HL-60 (cell line): ENCODE data around the gene KCNT1.

Experiments used
- DNase-seq, 2 experiments: peaks; one replicate each; pipeline ENCODE4 v3.0.0-alpha.2; 2010 to 2020; ENCODE audit warnings: low read depth in 1 of 2, low spot score in 1 of 2
- H3K27ac ChIP-seq: fragments of 250-450 bp; sonication (Bioruptor Pico); replicated peaks from 2 replicates; pipeline ENCODE4 v1.5.1; 2020; ENCODE audit warnings: mild to moderate bottlenecking, moderate library complexity
- H3K27me3 ChIP-seq: fragments of 250-450 bp; sonication (Bioruptor Pico); 2 replicates; pipeline ENCODE4 v1.5.1; 2021; ENCODE audit warnings: mild to moderate bottlenecking, moderate library complexity; ENCODE audit not compliant: insufficient read depth, poor library complexity, severe bottlenecking
- H3K4me3 ChIP-seq: replicated peaks from 2 replicates; pipeline ENCODE4 v1.5.1; 2011; ENCODE audit warnings: mild to moderate bottlenecking, control low read depth, low read length; ENCODE audit not compliant: insufficient read depth
- GABPA ChIP-seq: IDR thresholded peaks from 2 replicates; pipeline ENCODE4 v1.6.1; 2012; ENCODE audit warnings: low read depth
- POLR2AphosphoS5 ChIP-seq: IDR thresholded peaks from 2 replicates; pipeline ENCODE4 v1.6.1; 2012; ENCODE audit warnings: low read depth
- SPI1 ChIP-seq: IDR thresholded peaks from 2 replicates; pipeline ENCODE4 v1.6.1; 2012; ENCODE audit warnings: low read depth, mild to moderate bottlenecking, borderline replicate concordance
- TF ChIP-seq, protein P1 (sequence below): IDR thresholded peaks from one replicate; pipeline ENCODE4 v1.5.1; 2011; ENCODE audit warnings: low read length, control low read depth, inconsistent platforms; ENCODE audit not compliant: insufficient read depth
- TF ChIP-seq, protein P2 (sequence below): IDR thresholded peaks from 2 replicates; pipeline ENCODE4 v1.6.1; 2012; ENCODE audit warnings: low read depth; ENCODE audit not compliant: insufficient replicate concordance

The KCNT1 gene

GRCh38 chr9:135787317-135787716 is 85.3 kb downstream of the KCNT1 start:
- H3K4me3 ChIP-seq: no peak overlapping the region
- TF ChIP-seq SPI1 (no peak), GABPA (no peak), POLR2AphosphoS5 (no peak)
- TF ChIP-seq, protein P1, sequence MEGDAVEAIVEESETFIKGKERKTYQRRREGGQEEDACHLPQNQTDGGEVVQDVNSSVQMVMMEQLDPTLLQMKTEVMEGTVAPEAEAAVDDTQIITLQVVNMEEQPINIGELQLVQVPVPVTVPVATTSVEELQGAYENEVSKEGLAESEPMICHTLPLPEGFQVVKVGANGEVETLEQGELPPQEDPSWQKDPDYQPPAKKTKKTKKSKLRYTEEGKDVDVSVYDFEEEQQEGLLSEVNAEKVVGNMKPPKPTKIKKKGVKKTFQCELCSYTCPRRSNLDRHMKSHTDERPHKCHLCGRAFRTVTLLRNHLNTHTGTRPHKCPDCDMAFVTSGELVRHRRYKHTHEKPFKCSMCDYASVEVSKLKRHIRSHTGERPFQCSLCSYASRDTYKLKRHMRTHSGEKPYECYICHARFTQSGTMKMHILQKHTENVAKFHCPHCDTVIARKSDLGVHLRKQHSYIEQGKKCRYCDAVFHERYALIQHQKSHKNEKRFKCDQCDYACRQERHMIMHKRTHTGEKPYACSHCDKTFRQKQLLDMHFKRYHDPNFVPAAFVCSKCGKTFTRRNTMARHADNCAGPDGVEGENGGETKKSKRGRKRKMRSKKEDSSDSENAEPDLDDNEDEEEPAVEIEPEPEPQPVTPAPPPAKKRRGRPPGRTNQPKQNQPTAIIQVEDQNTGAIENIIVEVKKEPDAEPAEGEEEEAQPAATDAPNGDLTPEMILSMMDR: no peak
- TF ChIP-seq, protein P2, sequence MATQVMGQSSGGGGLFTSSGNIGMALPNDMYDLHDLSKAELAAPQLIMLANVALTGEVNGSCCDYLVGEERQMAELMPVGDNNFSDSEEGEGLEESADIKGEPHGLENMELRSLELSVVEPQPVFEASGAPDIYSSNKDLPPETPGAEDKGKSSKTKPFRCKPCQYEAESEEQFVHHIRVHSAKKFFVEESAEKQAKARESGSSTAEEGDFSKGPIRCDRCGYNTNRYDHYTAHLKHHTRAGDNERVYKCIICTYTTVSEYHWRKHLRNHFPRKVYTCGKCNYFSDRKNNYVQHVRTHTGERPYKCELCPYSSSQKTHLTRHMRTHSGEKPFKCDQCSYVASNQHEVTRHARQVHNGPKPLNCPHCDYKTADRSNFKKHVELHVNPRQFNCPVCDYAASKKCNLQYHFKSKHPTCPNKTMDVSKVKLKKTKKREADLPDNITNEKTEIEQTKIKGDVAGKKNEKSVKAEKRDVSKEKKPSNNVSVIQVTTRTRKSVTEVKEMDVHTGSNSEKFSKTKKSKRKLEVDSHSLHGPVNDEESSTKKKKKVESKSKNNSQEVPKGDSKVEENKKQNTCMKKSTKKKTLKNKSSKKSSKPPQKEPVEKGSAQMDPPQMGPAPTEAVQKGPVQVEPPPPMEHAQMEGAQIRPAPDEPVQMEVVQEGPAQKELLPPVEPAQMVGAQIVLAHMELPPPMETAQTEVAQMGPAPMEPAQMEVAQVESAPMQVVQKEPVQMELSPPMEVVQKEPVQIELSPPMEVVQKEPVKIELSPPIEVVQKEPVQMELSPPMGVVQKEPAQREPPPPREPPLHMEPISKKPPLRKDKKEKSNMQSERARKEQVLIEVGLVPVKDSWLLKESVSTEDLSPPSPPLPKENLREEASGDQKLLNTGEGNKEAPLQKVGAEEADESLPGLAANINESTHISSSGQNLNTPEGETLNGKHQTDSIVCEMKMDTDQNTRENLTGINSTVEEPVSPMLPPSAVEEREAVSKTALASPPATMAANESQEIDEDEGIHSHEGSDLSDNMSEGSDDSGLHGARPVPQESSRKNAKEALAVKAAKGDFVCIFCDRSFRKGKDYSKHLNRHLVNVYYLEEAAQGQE: no peak
- H3K27ac ChIP-seq: no peak overlapping the region
- no peak for DNase-seq
- H3K27me3 ChIP-seq: peaks cover 2% of the 10 kb centered on the region

GRCh38 chr9:135787776-135788575 is 86.0 kb downstream of the KCNT1 start:
- Histone ChIP-seq H3K27me3 (peaks cover 2% of the 10 kb centered on the region), H3K4me3 (no peak overlapping the region), H3K27ac (no peak overlapping the region)
- TF ChIP-seq, protein P2: no peak
- TF ChIP-seq SPI1: no peak
- TF ChIP-seq POLR2AphosphoS5: no peak
- TF ChIP-seq, protein P1: no peak
- no peak for TF ChIP-seq GABPA
- DNase-seq: no peak

DNA sequence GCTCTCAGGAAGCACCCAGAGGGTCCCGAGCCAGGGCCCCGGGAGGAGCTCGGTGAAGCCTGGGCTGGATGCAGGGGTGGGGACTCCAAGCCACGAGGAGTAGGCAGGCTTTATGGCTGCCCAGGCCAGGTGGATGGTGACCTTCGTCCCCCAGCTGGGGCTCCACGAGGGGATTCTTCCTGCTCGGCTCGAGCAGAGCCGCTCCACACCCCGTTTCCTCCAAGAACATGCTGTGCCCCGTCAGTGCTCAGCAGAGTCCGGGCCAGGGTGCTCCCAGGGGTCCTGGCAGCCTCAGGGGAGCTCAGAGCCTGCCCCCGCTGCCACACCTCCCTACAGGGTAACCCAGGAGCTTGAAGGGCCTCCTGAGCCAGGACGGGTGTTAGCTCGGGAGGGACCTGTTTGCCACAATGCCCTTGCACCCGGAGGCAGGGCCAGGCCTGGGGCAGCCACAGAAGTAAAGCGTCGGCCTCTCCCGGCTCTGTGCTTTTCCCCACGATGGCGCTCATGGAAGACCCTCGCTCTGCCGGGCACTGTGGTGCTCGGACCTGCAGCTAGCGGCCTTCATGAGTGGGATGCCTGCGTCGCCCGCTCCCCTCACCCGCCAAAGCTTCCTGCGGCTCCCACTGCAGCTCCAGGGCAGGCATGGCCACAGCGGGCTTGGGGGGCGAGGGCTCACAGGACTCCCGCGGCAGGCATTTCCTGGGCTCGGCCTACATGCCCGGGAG is 86.8 kb downstream of the KCNT1 start:
- peaks cover 2% of the 10 kb centered on the region for H3K27me3 ChIP-seq
- DNase-seq: no peak
- H3K4me3 ChIP-seq: no peak overlapping the region
- no peak overlapping the region for H3K27ac ChIP-seq
- TF ChIP-seq, protein P1: no peak
